Activated T-helper 9 cell treated with anti-CD3 and anti-CD28 coated beads, Interleukin-2, amount 50 U/mL, for 16 hours (primary cell): ENCODE data around the gene SERPINA4.

Experiments used
- DNase-seq: peaks from one replicate; pipeline ENCODE4 v3.0.0-alpha.2; 2020; ENCODE audit warnings: low read depth

The SERPINA4 gene

DNA sequence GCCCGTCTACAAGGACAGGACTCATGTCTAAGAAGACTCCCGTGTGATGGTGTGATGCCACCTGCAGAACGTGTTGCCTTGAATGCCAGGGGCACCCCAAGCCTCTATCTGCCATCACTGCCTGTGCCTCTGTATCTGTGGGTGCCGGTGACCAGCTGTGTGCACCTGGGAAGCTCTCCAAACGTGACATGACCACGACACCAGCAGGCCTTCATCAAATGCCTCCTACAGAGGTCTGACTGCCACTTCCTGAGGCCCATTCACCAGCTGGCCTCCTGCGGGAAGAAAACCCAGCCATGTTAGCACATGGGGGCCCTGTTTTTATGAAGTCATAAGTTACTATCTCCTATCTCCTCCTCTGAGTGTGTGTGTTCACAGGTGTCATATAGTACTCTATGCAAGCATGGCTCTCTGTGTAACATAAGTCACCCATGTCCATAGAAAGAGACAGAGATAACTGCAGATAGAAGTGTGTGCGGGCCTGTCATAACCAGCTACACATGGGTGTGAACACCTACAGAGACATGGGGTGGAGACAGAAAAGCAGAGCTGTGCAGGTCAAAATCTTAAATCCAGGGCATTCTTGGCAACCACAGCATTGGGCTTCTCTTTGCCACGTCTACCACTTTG, 18.3 kb upstream of the SERPINA4 start:
- no peak for DNase-seq

GRCh38 chr14:94543449-94544124, 17.7 kb upstream of the SERPINA4 start:
- DNase-seq, result no peak

DNA sequence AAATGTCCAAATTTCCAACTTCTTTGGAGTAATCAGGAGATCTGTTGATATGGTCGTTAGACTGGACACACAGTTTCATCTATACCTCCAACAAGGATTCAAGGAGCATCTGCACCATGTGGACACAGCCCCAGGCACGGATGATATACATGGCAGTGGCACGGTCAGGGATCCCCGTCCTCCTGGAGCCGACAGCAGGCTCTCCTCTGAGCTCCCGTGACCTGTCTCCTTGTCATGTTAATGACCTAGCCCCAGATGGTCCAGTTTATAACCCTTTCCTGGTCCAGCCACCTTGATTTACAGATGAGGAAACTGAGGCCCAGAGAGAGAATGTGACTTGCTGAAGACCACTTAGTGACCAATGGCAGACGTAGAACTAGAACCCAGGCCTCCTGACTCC, 16.5 kb upstream of the SERPINA4 start:
- DNase-seq, result no peak

GRCh38 chr14:94545131-94545841, 16.0 kb upstream of the SERPINA4 start:
- no peak for DNase-seq

DNA sequence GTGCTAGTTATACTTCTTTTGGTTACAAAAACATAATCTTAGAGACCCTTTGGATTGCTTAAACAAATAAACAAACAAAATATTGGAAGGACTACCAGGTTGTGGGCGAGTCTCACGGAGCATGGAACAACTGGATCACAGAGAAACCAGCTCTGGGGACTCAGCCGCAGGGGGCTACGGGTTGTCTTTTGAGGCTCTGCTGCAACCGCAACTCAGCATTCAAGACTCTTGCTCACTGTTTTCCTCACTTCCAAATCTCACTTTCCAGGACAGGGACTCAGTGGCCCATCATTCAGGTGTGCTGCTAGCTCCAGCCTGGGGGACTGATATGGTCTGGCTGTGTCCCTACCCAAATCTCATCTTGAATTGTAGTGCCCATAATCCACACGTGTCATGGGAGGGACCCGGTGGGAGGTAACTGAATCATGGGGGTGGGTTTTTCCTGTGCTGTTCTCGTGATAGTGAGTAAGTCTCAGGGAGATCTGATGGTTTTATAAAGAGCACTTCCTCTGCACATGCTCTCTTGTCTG, 14.0 kb upstream of the SERPINA4 start:
- DNase-seq, result no peak

GRCh38 chr14:94547726-94548125, 13.5 kb upstream of the SERPINA4 start:
- DNase-seq, result no peak

- DNase-seq, result no peak
Measured at GRCh38 chr14:94548131-94548998, 12.9 kb upstream of the SERPINA4 start.

DNA sequence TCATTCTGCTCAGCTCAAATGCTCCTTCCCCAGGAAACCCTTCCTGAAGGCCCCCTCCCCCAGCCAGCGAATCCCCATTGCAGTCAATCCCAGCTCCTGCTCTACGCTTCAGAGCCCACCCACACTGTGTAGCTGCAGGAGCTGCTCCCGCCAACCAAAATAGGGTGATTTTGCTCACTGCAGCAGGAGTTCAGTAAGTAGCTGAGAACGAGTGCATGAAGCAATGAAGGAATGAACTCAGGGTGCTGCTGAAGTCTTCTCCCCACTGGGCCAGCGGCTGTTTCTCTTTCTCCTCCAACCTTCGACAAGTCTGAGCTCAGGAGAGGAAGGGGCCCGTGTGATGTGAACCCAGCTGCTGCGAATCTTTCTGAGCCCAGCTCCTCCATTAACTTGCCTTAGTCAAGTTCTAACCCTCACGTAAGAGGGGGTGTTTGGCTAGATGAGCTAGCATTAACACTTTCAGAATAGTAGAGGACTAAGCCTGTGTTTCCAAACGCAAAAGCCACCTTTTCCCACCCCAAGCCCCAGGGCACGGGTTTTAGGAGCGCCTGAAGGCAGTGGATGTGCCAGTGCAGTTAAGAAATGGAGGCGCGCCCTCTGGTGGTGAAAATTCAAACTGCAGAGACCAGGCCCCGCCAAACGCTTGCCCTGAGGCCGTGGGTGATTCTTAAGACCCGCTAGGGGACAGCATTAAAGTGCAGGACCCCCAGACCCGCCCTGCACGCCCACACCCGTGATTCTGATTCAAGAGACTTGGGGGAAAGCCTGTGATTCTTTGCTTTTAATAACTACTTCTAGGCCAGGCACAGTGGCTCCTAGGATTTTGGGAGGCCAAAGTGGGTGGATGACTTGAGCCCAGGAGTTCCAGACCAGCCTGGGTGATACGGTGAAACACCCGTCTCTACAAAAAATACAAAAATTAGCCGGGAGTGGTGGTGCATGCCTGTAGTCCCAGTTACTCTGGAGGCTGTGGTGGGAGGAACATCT, 11.9 kb upstream of the SERPINA4 start:
- peak; percentile 23 for DNase-seq

DNA sequence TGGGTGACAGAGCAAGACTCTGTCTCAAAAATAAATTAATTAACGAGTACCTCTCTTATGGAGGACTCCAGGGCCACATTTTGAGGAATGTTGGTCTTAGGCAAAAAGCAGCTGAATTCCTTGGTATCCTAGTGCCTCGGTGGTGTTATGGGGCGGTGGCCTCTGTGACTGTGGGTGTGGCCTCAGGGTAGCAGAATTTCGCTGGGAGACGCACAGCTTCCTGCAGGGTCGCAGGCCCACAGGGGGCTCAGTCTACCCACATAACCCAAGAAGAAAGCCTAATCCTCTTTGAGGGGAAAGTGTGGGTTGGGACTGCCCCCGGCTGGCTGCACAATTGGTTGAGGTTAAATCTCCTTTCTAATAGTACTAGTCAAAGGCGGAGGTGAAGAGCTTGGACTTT, 11.2 kb upstream of the SERPINA4 start:
- no peak for DNase-seq

GRCh38 chr14:94555991-94556390, 5.3 kb upstream of the SERPINA4 start:
- no peak for DNase-seq

GRCh38 chr14:94557327-94557726, 3.9 kb upstream of the SERPINA4 start:
- DNase-seq, result no peak

- no peak for DNase-seq
Measured at GRCh38 chr14:94558842-94559241, 2.4 kb upstream of the SERPINA4 start.

GRCh38 chr14:94559638-94560290, 1.5 kb upstream of the SERPINA4 start:
- DNase-seq, result no peak

DNA sequence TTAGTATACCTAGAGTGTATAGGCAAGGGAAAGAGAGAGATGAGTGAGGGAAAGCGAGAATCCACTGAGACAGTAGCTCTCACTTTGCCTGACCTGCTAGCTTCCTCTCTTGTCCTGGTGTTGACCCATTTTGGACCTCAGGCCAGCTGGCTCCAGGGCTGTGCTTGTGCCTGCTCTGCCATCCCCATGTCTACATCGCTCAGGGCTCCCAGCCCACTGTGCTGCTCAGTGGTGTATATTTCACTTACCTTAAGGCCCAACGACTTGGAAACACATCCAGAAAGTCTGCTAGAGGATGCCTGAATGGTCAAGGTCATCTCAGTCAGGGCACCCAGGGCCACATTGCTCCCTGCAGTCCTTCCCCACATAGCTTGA, 964 bp upstream of the SERPINA4 start:
- DNase-seq, result no peak

DNA sequence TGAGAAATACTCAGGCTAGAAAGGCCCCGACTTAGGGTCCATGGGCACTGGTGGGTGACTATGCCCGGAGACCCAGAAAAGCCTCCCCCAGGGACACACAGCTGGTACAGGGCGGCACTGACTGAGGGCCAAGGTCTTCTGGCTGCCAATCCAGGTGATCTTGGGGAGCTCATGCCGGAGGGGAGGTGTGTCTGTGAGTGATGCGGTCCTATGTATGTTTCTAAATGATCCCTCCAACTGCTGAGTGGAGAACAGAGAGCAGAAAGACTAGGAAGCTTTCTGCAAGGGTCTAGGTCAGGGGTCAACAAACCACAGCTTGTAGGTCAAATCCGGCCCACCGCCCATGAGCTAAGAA, 391 bp downstream of the SERPINA4 start:
- no peak for DNase-seq

GRCh38 chr14:94562022-94562421, 780 bp downstream of the SERPINA4 start:
- DNase-seq, result no peak

- no peak for DNase-seq
Measured at GRCh38 chr14:94562941-94563883, 2.0 kb downstream of the SERPINA4 start.

DNA sequence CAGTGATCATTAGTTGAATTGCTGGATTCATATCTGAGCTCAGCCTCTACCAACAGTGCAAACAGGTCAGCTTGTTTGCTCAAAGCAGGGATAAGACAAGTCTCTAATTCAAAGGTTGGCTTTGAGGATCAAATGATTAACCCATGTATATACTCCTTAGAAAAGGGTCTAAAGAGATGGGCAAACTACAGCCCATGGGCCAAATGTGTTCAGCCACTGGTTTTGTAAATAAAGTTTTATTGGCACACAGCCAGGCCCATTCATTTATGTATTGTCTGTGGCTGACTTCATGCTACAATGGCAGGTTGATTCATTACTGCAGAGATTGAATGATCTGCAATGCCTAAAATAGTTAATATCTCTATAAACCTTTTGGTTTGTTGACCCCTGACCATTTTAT, 3.1 kb downstream of the SERPINA4 start:
- no peak for DNase-seq

DNA sequence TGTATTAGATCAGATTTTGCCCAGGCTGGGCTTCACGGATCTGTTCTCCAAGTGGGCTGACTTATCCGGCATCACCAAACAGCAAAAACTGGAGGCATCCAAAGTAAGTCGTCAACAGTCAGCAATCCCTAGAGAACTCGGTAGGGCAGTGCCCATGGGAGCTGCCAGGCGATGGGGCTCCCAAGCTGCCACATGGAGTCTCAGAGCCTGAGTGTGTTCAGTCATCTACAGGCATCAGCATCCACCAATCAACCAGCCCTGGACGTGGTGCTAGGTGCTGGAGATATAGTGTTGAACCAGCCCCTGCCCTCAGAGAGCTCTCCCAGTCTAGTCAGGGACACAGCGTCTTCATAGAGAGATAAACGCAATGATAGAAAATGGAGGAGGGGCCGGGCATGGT, 6.9 kb downstream of the SERPINA4 start:
- no peak for DNase-seq
